ENCODE data around the gene PIKFYVE.

DNA sequence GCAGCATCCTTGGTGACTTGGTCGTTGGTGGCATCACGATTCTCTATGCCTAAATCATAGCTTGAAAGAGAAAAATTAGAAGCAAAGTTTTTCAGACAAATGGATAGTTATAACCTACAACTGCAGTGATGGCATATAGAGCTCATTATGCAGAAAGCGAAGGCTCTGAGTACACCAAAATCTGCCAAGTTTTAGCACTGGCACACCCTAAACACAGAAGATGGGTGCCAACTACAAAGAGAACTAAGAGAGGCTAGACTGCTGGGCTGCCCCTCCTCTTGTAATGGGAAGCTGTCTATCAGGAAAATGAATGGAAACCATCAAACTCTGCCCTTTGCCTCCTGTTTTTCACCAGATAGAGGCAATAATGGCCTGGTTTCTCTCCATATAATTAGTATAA, 17.5 kb upstream of the PIKFYVE start:
- TF ChIP-seq, protein P1, sequence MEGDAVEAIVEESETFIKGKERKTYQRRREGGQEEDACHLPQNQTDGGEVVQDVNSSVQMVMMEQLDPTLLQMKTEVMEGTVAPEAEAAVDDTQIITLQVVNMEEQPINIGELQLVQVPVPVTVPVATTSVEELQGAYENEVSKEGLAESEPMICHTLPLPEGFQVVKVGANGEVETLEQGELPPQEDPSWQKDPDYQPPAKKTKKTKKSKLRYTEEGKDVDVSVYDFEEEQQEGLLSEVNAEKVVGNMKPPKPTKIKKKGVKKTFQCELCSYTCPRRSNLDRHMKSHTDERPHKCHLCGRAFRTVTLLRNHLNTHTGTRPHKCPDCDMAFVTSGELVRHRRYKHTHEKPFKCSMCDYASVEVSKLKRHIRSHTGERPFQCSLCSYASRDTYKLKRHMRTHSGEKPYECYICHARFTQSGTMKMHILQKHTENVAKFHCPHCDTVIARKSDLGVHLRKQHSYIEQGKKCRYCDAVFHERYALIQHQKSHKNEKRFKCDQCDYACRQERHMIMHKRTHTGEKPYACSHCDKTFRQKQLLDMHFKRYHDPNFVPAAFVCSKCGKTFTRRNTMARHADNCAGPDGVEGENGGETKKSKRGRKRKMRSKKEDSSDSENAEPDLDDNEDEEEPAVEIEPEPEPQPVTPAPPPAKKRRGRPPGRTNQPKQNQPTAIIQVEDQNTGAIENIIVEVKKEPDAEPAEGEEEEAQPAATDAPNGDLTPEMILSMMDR (IDR thresholded peaks at IDR 0.05; ENCODE audit: insufficient read depth, low read length, poor library complexity, severe bottlenecking) = no peak
- no peak for TF ChIP-seq EZH2phosphoT487 (conservative IDR thresholded peaks at IDR 0.05; ENCODE audit: low read length)
